ENCODE results near the gene CLEC4A. TPM values are rescaled to one million over a fixed set of nuclear protein-coding genes. Genes with fewer than 3 reads are reported as not detected.
"Not testable (repeated sequence)": the region's sequence is repeated elsewhere in the genome, so short reads cannot be mapped to it uniquely, and the experiment has no call there.

CLEC4A gene
- total RNA-seq, 2 donors from 2014 or later, result 0.67 TPM; not detected in 1

DNA sequence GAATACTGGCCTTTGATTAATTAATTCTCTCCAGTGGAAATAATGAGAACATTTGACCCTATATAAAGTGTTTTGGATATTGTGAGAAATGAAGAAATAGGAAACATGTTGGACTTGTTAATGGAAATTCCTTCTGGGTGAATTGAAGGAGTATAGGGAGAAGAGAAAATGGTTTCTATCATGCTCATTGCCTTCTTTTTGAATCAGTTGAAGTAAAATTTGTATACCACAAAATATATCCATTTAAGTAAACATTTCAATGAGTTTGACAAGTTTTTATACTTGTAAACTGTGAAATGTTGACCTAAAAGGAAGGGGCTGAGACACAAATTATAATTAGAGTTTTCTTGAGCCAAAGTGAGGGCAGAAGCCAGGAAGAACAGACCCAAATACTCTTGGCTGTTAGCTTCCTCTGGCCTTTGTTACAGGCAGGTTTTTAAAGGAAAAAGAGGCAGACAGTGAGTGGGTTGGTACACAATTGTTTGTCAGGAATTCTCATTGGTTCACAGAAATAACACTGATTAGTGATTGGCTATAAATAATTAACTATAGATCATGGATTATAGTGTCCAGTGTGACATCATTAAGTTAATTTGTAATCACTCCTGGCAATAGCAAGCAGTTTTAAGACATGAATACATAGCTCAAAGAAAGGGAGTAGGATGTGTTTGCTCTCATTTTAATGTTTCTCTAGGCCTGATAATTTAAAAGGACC, 34.2 kb downstream of the CLEC4A start:
- Histone ChIP-seq H3K4me1 (no peaks in the 10 kb centered on the region), H3K27me3 (no peaks in the 10 kb centered on the region), H3K27ac (no peak overlapping the region), H3K9me3 (no peaks in the 10 kb centered on the region), H3K4me3 (no peak overlapping the region), H3K36me3 (no peaks in the 10 kb centered on the region)
- TF ChIP-seq, protein P1, sequence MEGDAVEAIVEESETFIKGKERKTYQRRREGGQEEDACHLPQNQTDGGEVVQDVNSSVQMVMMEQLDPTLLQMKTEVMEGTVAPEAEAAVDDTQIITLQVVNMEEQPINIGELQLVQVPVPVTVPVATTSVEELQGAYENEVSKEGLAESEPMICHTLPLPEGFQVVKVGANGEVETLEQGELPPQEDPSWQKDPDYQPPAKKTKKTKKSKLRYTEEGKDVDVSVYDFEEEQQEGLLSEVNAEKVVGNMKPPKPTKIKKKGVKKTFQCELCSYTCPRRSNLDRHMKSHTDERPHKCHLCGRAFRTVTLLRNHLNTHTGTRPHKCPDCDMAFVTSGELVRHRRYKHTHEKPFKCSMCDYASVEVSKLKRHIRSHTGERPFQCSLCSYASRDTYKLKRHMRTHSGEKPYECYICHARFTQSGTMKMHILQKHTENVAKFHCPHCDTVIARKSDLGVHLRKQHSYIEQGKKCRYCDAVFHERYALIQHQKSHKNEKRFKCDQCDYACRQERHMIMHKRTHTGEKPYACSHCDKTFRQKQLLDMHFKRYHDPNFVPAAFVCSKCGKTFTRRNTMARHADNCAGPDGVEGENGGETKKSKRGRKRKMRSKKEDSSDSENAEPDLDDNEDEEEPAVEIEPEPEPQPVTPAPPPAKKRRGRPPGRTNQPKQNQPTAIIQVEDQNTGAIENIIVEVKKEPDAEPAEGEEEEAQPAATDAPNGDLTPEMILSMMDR (IDR thresholded peaks at IDR 0.05), result no peak
- no peak for DNase-seq (ENCODE audit: low spot score)

DNA sequence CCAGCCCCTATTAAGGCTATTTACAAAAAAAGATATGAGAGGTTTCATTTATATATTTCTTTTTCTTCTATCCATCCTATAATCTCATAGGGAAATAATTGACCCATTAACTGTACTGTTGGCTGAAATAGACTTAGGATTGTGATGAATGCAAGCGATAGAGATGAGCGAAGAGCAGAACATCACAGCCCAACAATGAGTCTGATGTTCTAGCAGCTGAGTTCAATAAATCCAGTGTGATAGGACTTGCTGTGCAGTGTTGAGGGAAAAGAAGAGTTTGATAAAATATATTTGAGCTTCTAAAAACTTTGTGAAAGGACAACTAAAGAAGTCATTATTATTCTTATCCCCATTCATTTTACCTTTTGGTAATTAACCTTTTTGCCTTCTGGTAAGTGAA, 49.5 kb downstream of the CLEC4A start:
- H3K4me1 ChIP-seq; H3K27ac ChIP-seq; H3K4me3 ChIP-seq; H3K27me3 ChIP-seq; H3K36me3 ChIP-seq; H3K9me3 ChIP-seq; DNase-seq (ENCODE audit: low spot score): not testable (repeated sequence)

DNA sequence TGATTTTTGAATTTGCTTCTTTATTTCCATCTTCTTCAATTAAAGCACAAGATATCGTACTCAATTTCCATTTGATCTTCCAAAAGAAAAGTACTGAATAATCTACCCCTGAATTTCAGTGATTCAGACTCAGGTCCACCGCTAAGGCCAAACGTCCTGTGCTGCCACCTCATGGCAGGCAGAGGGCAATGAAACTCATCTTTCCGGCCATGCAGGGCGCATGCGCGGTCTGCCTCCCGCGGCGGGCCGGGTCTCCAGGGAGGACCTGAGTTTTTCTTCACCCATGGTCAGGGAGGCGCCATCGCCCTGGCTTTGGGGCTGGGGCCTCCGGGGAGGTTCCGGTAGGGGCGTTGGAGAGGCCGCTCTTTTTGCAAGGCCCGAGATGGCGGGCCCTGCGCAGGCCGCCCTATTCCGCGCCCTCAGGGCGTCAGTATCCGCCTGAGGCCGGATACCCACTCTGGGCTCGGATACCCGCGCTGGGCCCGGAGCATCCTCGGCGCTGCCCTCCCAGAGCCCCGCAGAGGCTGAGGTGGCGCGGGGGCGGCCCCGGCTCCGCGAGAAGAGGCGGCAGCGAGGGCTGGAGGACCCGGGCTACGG, 56.7 kb downstream of the CLEC4A start:
- H3K27ac ChIP-seq, result peak overlapping the region; percentile 69 to 77
- not testable (repeated sequence) for H3K36me3 ChIP-seq, H3K9me3 ChIP-seq, H3K27me3 ChIP-seq, H3K4me1 ChIP-seq
- TF ChIP-seq, protein P1 (IDR thresholded peaks at IDR 0.05), result peak; percentile 46 to 76
- peak overlapping the region; percentile 59 to 84 for H3K4me3 ChIP-seq
- peak; percentile 63 for DNase-seq (ENCODE audit: low spot score)

GRCh38 chr12:8181271-8181670, 57.9 kb downstream of the CLEC4A start:
- H3K27ac ChIP-seq; H3K27me3 ChIP-seq; H3K4me3 ChIP-seq; H3K36me3 ChIP-seq; H3K4me1 ChIP-seq; H3K9me3 ChIP-seq; DNase-seq (ENCODE audit: low spot score): not testable (repeated sequence)

- not testable (repeated sequence) for H3K4me3 ChIP-seq; H3K36me3 ChIP-seq; H3K9me3 ChIP-seq; DNase-seq (ENCODE audit: low spot score); H3K27ac ChIP-seq; H3K4me1 ChIP-seq; H3K27me3 ChIP-seq
These were observed 59.5 kb downstream of the CLEC4A start for GRCh38 chr12:8182923-8183322.

DNA sequence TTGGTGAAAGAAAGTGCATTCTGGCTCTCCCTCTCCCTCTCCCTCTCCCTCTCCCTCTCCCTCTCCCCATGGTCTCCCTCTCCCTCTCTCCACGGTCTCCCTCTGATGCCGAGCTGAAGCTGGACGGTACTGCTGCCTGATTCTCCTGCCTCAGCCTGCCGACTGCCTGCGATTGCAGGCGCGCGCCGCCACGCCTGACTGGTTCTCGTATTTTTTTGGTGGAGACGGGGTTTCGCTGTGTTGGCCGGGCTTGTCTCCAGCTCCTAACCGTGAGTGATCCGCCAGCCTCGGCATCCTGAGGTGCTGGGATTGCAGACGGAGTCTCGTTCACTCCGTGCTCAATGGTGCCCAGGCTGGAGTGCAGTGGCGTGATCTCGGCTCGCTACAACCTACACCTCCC, 59.9 kb downstream of the CLEC4A start:
- H3K4me3 ChIP-seq; H3K36me3 ChIP-seq; DNase-seq (ENCODE audit: low spot score); H3K27me3 ChIP-seq; H3K27ac ChIP-seq; H3K4me1 ChIP-seq; H3K9me3 ChIP-seq: not testable (repeated sequence)

DNA sequence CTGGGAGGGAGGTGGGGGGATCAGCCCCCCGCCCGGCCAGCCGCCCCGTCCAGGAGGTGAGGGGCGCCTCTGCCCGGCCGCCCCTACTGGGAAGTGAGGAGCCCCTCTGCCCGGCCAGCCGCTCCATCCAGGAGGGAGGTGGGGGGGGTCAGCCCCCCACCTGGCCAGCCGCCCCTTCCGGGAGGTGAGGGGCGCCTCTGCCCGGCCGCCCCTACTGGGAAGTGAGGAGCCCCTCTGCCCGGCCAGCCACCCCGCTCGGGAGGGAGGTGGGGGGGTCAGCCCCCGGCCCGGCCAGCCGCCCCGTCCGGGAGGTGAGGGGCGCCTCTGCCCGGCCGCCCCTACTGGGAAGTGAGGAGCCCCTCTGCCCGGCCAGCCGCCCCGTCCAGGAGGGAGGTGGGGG, 60.8 kb downstream of the CLEC4A start:
- H3K9me3 ChIP-seq; H3K4me1 ChIP-seq; DNase-seq (ENCODE audit: low spot score); H3K27me3 ChIP-seq; H3K27ac ChIP-seq; H3K36me3 ChIP-seq; H3K4me3 ChIP-seq: not testable (repeated sequence)

GRCh38 chr12:8188088-8188487, 64.7 kb downstream of the CLEC4A start:
- DNase-seq (ENCODE audit: low spot score); H3K27ac ChIP-seq; H3K9me3 ChIP-seq; H3K27me3 ChIP-seq; H3K4me1 ChIP-seq; H3K4me3 ChIP-seq; H3K36me3 ChIP-seq: not testable (repeated sequence)

Other genes starting within 250 kb of the CLEC4A start
- 10 to 100 TPM; 13.7 to 17.5 TPM for gene SLC2A3, start 187.4 kb upstream of the CLEC4A start, total RNA-seq
- gene FOXJ2, start 90.9 kb upstream of the CLEC4A start, total RNA-seq, result 10 to 100 TPM; 19.9 to 22.1 TPM
- gene C3AR1, start 57.3 kb upstream of the CLEC4A start, total RNA-seq, result 10 to 100 TPM in 1 of 2 donors, 1 to 10 TPM in 1; 3.4 to 10.6 TPM
- 10 to 100 TPM; 25.4 to 37.9 TPM for gene NECAP1, start 41.3 kb upstream of the CLEC4A start, total RNA-seq
- not detected for gene ZNF705A, start 33.4 kb downstream of the CLEC4A start, total RNA-seq
- not detected for gene FAM90A1, start 104.0 kb downstream of the CLEC4A start, total RNA-seq